OCI-LY1 (cell line): ENCODE measurements around the gene IMP3.

Experiments used
- H2AFZ ChIP-seq: fragments of 200-600 bp; sonication (generic), shearing (Covaris generic); 2 replicates; pipeline ENCODE4 v1.6.0; 2014; ENCODE audit warnings: antibody characterized with exemption, mild to moderate bottlenecking, low read length
- H3F3A ChIP-seq: fragments of 200-600 bp; sonication (generic), shearing (Covaris generic); 2 replicates; pipeline ENCODE4 v1.6.0; 2014; ENCODE audit warnings: mild to moderate bottlenecking, antibody characterized with exemption, low read length, moderate library complexity; ENCODE audit not compliant: insufficient read depth
- H3K27ac ChIP-seq: fragments of 200-600 bp; sonication (generic); 2 replicates; pipeline ENCODE4 v1.5.1; 2014; ENCODE audit warnings: low read length, mixed run types, mild to moderate bottlenecking, low read depth; ENCODE audit not compliant: poor library complexity, severe bottlenecking
- H3K27me3 ChIP-seq: fragments of 200-600 bp; sonication (generic); 2 replicates; pipeline ENCODE4 v1.6.0; 2014; ENCODE audit warnings: antibody characterized with exemption, mild to moderate bottlenecking, low read length, moderate library complexity; ENCODE audit not compliant: insufficient read depth
- H3K36me3 ChIP-seq: fragments of 200-600 bp; sonication (generic); 2 replicates; pipeline ENCODE4 v1.6.1; 2014; ENCODE audit warnings: mild to moderate bottlenecking, antibody characterized with exemption, low read length, moderate library complexity, mixed read lengths; ENCODE audit not compliant: insufficient read depth
- H3K4me1 ChIP-seq: fragments of 200-600 bp; sonication (generic); 2 replicates; pipeline ENCODE4 v1.5.1; 2014; ENCODE audit warnings: mild to moderate bottlenecking, low read length, moderate library complexity; ENCODE audit not compliant: insufficient read depth, severe bottlenecking
- H3K4me2 ChIP-seq: fragments of 200-600 bp; sonication (generic), shearing (Covaris generic); 2 replicates; pipeline ENCODE4 v1.6.1; 2014; ENCODE audit warnings: low read length
- H3K4me3 ChIP-seq: fragments of 200-600 bp; sonication (generic); 2 replicates; pipeline ENCODE4 v1.5.1; 2014; ENCODE audit warnings: low read length, low read depth, mild to moderate bottlenecking, mixed read lengths; ENCODE audit not compliant: poor library complexity, severe bottlenecking
- H3K79me2 ChIP-seq: fragments of 200-600 bp; shearing (Covaris generic); 2 replicates; pipeline ENCODE4 v1.6.1; 2016; ENCODE audit warnings: mixed run types, low read length, mixed read lengths; ENCODE audit not compliant: insufficient read depth
- H3K9ac ChIP-seq: fragments of 200-600 bp; sonication (generic), shearing (Covaris generic); 2 replicates; pipeline ENCODE4 v1.6.1; 2014; ENCODE audit warnings: mild to moderate bottlenecking, low read length, mixed read lengths
- H3K9me2 ChIP-seq: fragments of 200-600 bp; sonication (generic), shearing (Covaris generic); 2 replicates; pipeline ENCODE4 v1.6.1; 2014; ENCODE audit warnings: low read depth, mild to moderate bottlenecking, low read length, mixed read lengths
- H3K9me3 ChIP-seq: fragments of 200-600 bp; shearing (Covaris generic); 2 replicates; pipeline ENCODE4 v1.6.1; 2014; ENCODE audit warnings: low read length, mixed read lengths
- H4K20me1 ChIP-seq: fragments of 200-600 bp; sonication (generic), shearing (Covaris generic); 2 replicates; pipeline ENCODE4 v1.6.0; 2016; ENCODE audit warnings: mild to moderate bottlenecking, low read length; ENCODE audit not compliant: insufficient read depth
- CTCF ChIP-seq: fragments of 200-600 bp; sonication (generic), shearing (Covaris generic); IDR thresholded peaks from 2 replicates; pipeline ENCODE4 v1.5.1; 2017; ENCODE audit warnings: mild to moderate bottlenecking, antibody characterized with exemption, low read length, moderate library complexity, mixed read lengths
- EZH2 ChIP-seq: fragments of 200-600 bp; sonication (generic), shearing (Covaris generic); IDR thresholded peaks from 2 replicates; pipeline ENCODE4 v1.8.0; 2017; ENCODE audit warnings: borderline replicate concordance, mixed run types, mild to moderate bottlenecking, antibody characterized with exemption, low read length, moderate library complexity, mixed read lengths

IMP3 gene

GRCh38 chr15:75641603-75642002 lies 1.6 kb upstream of the IMP3 start:
- H3K27ac ChIP-seq: no peak overlapping the region
- H3K4me2 ChIP-seq: no peak overlapping the region

GRCh38 chr15:75641179-75641503 lies 1.1 kb upstream of the IMP3 start:
- Histone ChIP-seq H3K4me2 (peak overlapping the region; percentile 88), H3K4me1 (peaks cover 19% of the 10 kb centered on the region), H3K9me2 (no peaks in the 10 kb centered on the region), H3K79me2 (peaks cover 13% of the 10 kb centered on the region), H3K27me3 (no peaks in the 10 kb centered on the region), H3K36me3 (peaks cover 14% of the 10 kb centered on the region; the same call in 1 of the 2 replicates), H2AFZ (no peak overlapping the region), H3F3A (no peaks in the 10 kb centered on the region), H3K27ac (no peak overlapping the region), H3K4me3 (peak overlapping the region; percentile 79), H3K9ac (no peak overlapping the region), H3K9me3 (no peaks in the 10 kb centered on the region), H4K20me1 (no peaks in the 10 kb centered on the region)
- TF ChIP-seq CTCF (no peak; the same call in 1 of the 2 replicates), EZH2 (no peak)

More at GRCh38 chr15:75641603-75642002, 1.6 kb upstream of the IMP3 start:
- Histone ChIP-seq H2AFZ (no peak overlapping the region), H3K9me3 (no peaks in the 10 kb centered on the region), H3K27me3 (no peaks in the 10 kb centered on the region), H3K36me3 (peaks cover 14% of the 10 kb centered on the region; the same call in 1 of the 2 replicates), H3K9me2 (no peaks in the 10 kb centered on the region), H3K9ac (no peak overlapping the region), H4K20me1 (no peaks in the 10 kb centered on the region), H3K79me2 (peaks cover 13% of the 10 kb centered on the region), H3K4me1 (peaks cover 19% of the 10 kb centered on the region), H3K4me3 (no peak overlapping the region), H3F3A (no peaks in the 10 kb centered on the region)
- TF ChIP-seq EZH2 (no peak), CTCF (no peak)

GRCh38 chr15:75640483-75641178 lies 607 bp upstream of the IMP3 start:
- Histone ChIP-seq H3K27ac (peak overlapping the region; percentile 75), H4K20me1 (no peaks in the 10 kb centered on the region), H2AFZ (no peak overlapping the region), H3K27me3 (no peaks in the 10 kb centered on the region), H3F3A (no peaks in the 10 kb centered on the region), H3K9me3 (no peaks in the 10 kb centered on the region), H3K4me2 (peak overlapping the region; percentile 88), H3K4me3 (peak overlapping the region; percentile 79), H3K79me2 (peaks cover 13% of the 10 kb centered on the region), H3K36me3 (peaks cover 14% of the 10 kb centered on the region; the same call in 1 of the 2 replicates), H3K9ac (peak overlapping the region; percentile 73), H3K9me2 (no peaks in the 10 kb centered on the region), H3K4me1 (peaks cover 19% of the 10 kb centered on the region)
- TF ChIP-seq EZH2: no peak
- TF ChIP-seq CTCF: peak; percentile 68
